GM19043 (cell line): ENCODE data around the gene TAS1R3.

Experiments
- ATAC-seq: cut with Tn5 transposase; IDR thresholded peaks from one replicate; pipeline ENCODE4 v1.9.1; 2021; ENCODE audit warnings: low read depth; ENCODE audit not compliant: unreplicated experiment

Gene TAS1R3

GRCh38 chr1:1335792-1336248, 4.7 kb downstream of the TAS1R3 start:
- ATAC-seq = no peak

- ATAC-seq = no peak
Measured at GRCh38 chr1:1336446-1336845, 5.4 kb downstream of the TAS1R3 start.

GRCh38 chr1:1336931-1337792, 6.1 kb downstream of the TAS1R3 start:
- ATAC-seq = no peak

GRCh38 chr1:1337793-1338147, 6.7 kb downstream of the TAS1R3 start:
- no peak for ATAC-seq

GRCh38 chr1:1338278-1338677, 7.2 kb downstream of the TAS1R3 start:
- ATAC-seq = no peak

GRCh38 chr1:1340185-1340584, 9.1 kb downstream of the TAS1R3 start:
- ATAC-seq = no peak

GRCh38 chr1:1340791-1341548, 9.9 kb downstream of the TAS1R3 start:
- ATAC-seq = no peak

GRCh38 chr1:1341549-1342021, 10.5 kb downstream of the TAS1R3 start:
- no peak for ATAC-seq

GRCh38 chr1:1342061-1342562, 11.0 kb downstream of the TAS1R3 start:
- ATAC-seq = no peak

GRCh38 chr1:1342584-1343115, 11.6 kb downstream of the TAS1R3 start:
- ATAC-seq = no peak

- no peak for ATAC-seq
Measured at GRCh38 chr1:1343811-1344421, 12.8 kb downstream of the TAS1R3 start.

- ATAC-seq = no peak
Measured at GRCh38 chr1:1344655-1345361, 13.7 kb downstream of the TAS1R3 start.

- no peak for ATAC-seq
Measured at GRCh38 chr1:1345384-1345783, 14.3 kb downstream of the TAS1R3 start.

- ATAC-seq = no peak
Measured at GRCh38 chr1:1345860-1346500, 14.9 kb downstream of the TAS1R3 start.

GRCh38 chr1:1346501-1346890, 15.4 kb downstream of the TAS1R3 start:
- no peak for ATAC-seq

- no peak for ATAC-seq
Measured at GRCh38 chr1:1347026-1347595, 16.0 kb downstream of the TAS1R3 start.

GRCh38 chr1:1347663-1348419, 16.8 kb downstream of the TAS1R3 start:
- ATAC-seq = no peak

GRCh38 chr1:1348420-1349255, 17.6 kb downstream of the TAS1R3 start:
- no peak for ATAC-seq
